ACC112 (cell line): ENCODE measurements around the gene HOXD1.

ENCODE experiments used
- H2AFZ ChIP-seq: fragments of 200-600 bp; sonication (generic); one replicate; pipeline ENCODE4 v1.6.0; 2017; ENCODE audit warnings: antibody characterized with exemption, low read length; ENCODE audit not compliant: unreplicated experiment
- H3K27ac ChIP-seq: fragments of 200-600 bp; sonication (generic); 2 replicates; pipeline ENCODE4 v1.5.1; 2014; ENCODE audit warnings: low read depth, mild to moderate bottlenecking, antibody characterized with exemption, low read length, moderate library complexity
- H3K27me3 ChIP-seq: fragments of 200-600 bp; sonication (generic); 2 replicates; pipeline ENCODE4 v1.6.1; 2014; ENCODE audit warnings: mild to moderate bottlenecking, antibody characterized with exemption, low read length, moderate library complexity, mixed read lengths; ENCODE audit not compliant: insufficient read depth
- H3K36me3 ChIP-seq: fragments of 200-600 bp; sonication (generic); 2 replicates; pipeline ENCODE4 v1.6.1; 2016; ENCODE audit warnings: mild to moderate bottlenecking, antibody characterized with exemption, low read length, moderate library complexity, mixed read lengths; ENCODE audit not compliant: insufficient read depth
- H3K4me1 ChIP-seq: fragments of 200-600 bp; sonication (generic); one replicate; pipeline ENCODE4 v1.6.1; 2016; ENCODE audit warnings: low read length, mixed read lengths; ENCODE audit not compliant: insufficient read depth, unreplicated experiment, control insufficient read depth
- H3K4me3 ChIP-seq: fragments of 200-600 bp; sonication (generic); 2 replicates; pipeline ENCODE4 v1.5.1; 2014; ENCODE audit warnings: mild to moderate bottlenecking, low read depth, low read length
- H3K79me2 ChIP-seq: fragments of 200-600 bp; sonication (generic); one replicate; pipeline ENCODE4 v1.6.0; 2016; ENCODE audit warnings: low read length; ENCODE audit not compliant: control insufficient read depth, unreplicated experiment, insufficient read depth

HOXD1 gene

GRCh38 chr2:176177580-176178037 is 10.9 kb upstream of the HOXD1 start:
- no peaks in the 10 kb centered on the region for H3K36me3 ChIP-seq
- peak overlapping the region; percentile 83 for H3K4me3 ChIP-seq
- H3K27ac ChIP-seq, result no peak overlapping the region
- H2AFZ ChIP-seq, result no peak overlapping the region
- peaks cover 13% of the 10 kb centered on the region; the same call in 1 of the 2 replicates for H3K27me3 ChIP-seq
- no peaks in the 10 kb centered on the region for H3K79me2 ChIP-seq
- H3K4me1 ChIP-seq, result no peaks in the 10 kb centered on the region

- Histone ChIP-seq H2AFZ (peak overlapping the region; percentile 70), H3K4me3 (peak overlapping the region; percentile 83), H3K79me2 (no peaks in the 10 kb centered on the region), H3K4me1 (no peaks in the 10 kb centered on the region), H3K27ac (no peak overlapping the region), H3K36me3 (no peaks in the 10 kb centered on the region), H3K27me3 (peaks cover 13% of the 10 kb centered on the region; the same call in 1 of the 2 replicates)
Observed at GRCh38 chr2:176178038-176178756, 10.3 kb upstream of the HOXD1 start.

- H3K27ac ChIP-seq, result no peak overlapping the region
- H3K79me2 ChIP-seq, result no peaks in the 10 kb centered on the region
- no peaks in the 10 kb centered on the region for H3K4me1 ChIP-seq
- H2AFZ ChIP-seq, result no peak overlapping the region
- H3K27me3 ChIP-seq, result peaks cover 13% of the 10 kb centered on the region; the same call in 1 of the 2 replicates
- no peaks in the 10 kb centered on the region for H3K36me3 ChIP-seq
- peak overlapping the region; percentile 83 for H3K4me3 ChIP-seq
Observed at GRCh38 chr2:176178757-176179295, 9.6 kb upstream of the HOXD1 start.

- no peaks in the 10 kb centered on the region for H3K79me2 ChIP-seq
- peaks cover 13% of the 10 kb centered on the region; the same call in 1 of the 2 replicates for H3K27me3 ChIP-seq
- no peak overlapping the region for H2AFZ ChIP-seq
- H3K4me1 ChIP-seq, result no peaks in the 10 kb centered on the region
- no peak overlapping the region for H3K27ac ChIP-seq
- no peak overlapping the region for H3K4me3 ChIP-seq
- no peaks in the 10 kb centered on the region for H3K36me3 ChIP-seq
Observed at GRCh38 chr2:176181551-176181950, 6.9 kb upstream of the HOXD1 start.

GRCh38 chr2:176182671-176183070 is 5.8 kb upstream of the HOXD1 start:
- no peak overlapping the region for H3K27ac ChIP-seq
- H3K79me2 ChIP-seq, result no peaks in the 10 kb centered on the region
- H3K4me3 ChIP-seq, result no peak overlapping the region
- no peak overlapping the region for H2AFZ ChIP-seq
- peaks cover 3% of the 10 kb centered on the region for H3K4me1 ChIP-seq
- peaks cover 13% of the 10 kb centered on the region; the same call in 1 of the 2 replicates for H3K27me3 ChIP-seq
- no peaks in the 10 kb centered on the region for H3K36me3 ChIP-seq

- H3K36me3 ChIP-seq, result no peaks in the 10 kb centered on the region
- H3K79me2 ChIP-seq, result no peaks in the 10 kb centered on the region
- H2AFZ ChIP-seq, result no peak overlapping the region
- H3K4me1 ChIP-seq, result peaks cover 3% of the 10 kb centered on the region
- H3K4me3 ChIP-seq, result no peak overlapping the region
- peaks cover 14% of the 10 kb centered on the region for H3K27me3 ChIP-seq
- H3K27ac ChIP-seq, result no peak overlapping the region
Observed at GRCh38 chr2:176184749-176185148, 3.7 kb upstream of the HOXD1 start.

GRCh38 chr2:176186024-176186423 is 2.4 kb upstream of the HOXD1 start:
- no peak overlapping the region for H2AFZ ChIP-seq
- peaks cover 3% of the 10 kb centered on the region for H3K4me1 ChIP-seq
- H3K27me3 ChIP-seq, result peaks cover 24% of the 10 kb centered on the region
- no peaks in the 10 kb centered on the region for H3K36me3 ChIP-seq
- H3K4me3 ChIP-seq, result no peak overlapping the region
- no peak overlapping the region for H3K27ac ChIP-seq
- H3K79me2 ChIP-seq, result no peaks in the 10 kb centered on the region

- H2AFZ ChIP-seq, result peak overlapping the region; percentile 73
- no peak overlapping the region for H3K27ac ChIP-seq
- H3K27me3 ChIP-seq, result peaks cover 37% of the 10 kb centered on the region
- no peaks in the 10 kb centered on the region for H3K79me2 ChIP-seq
- H3K36me3 ChIP-seq, result no peaks in the 10 kb centered on the region
- peak overlapping the region; percentile 83 for H3K4me3 ChIP-seq
- H3K4me1 ChIP-seq, result peaks cover 3% of the 10 kb centered on the region
Observed at GRCh38 chr2:176187200-176187898, 1.1 kb upstream of the HOXD1 start.

- Histone ChIP-seq H3K79me2 (no peaks in the 10 kb centered on the region), H3K36me3 (no peaks in the 10 kb centered on the region), H3K27me3 (peaks cover 54% of the 10 kb centered on the region), H3K27ac (no peak overlapping the region), H3K4me3 (peak overlapping the region; percentile 83), H3K4me1 (peaks cover 3% of the 10 kb centered on the region), H2AFZ (peak overlapping the region; percentile 73)
Observed at GRCh38 chr2:176188774-176189680, 559 bp downstream of the HOXD1 start.
